HEK293 (cell line): ENCODE measurements around the gene ZMYND10.

Source experiments
- SCRT1 ChIP-seq: fragments of 450-650 bp; formaldehyde crosslinking; IDR thresholded peaks from 2 replicates; pipeline ENCODE4 v1.5.1; 2016; ENCODE audit warnings: missing biosample characterization, missing genetic modification characterization, borderline replicate concordance
- ZNF175 ChIP-seq: fragments of 450-650 bp; formaldehyde crosslinking; IDR thresholded peaks from 2 replicates; pipeline ENCODE4 v1.5.1; 2016; ENCODE audit warnings: missing biosample characterization, missing genetic modification characterization
- TF ChIP-seq, protein P1 (sequence below): fragments of 450-650 bp; formaldehyde crosslinking; IDR thresholded peaks from 2 replicates; pipeline ENCODE4 v1.5.1; 2016; ENCODE audit warnings: missing biosample characterization, missing genetic modification characterization

DNA sequence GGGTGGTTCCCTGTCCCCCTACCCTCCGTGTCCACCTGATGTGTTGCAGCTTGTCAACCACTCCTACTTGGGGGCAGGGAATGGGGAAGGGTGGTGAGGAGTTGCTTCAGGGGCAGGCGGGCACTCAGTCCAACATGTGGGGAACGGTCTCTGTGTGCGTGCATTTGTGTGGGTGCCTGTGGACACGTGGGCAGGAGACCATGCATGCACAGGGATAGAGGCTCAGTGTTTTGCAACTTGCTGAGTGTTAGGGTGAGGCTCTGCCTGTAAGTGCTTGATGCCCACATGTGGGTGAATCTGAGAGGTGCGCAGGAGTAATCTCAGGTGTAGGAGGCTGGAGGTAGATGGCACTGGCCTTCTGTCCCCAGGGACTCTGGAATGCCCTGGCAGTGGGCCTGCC lies 38.2 kb upstream of the ZMYND10 start:
- TF ChIP-seq, protein P1, sequence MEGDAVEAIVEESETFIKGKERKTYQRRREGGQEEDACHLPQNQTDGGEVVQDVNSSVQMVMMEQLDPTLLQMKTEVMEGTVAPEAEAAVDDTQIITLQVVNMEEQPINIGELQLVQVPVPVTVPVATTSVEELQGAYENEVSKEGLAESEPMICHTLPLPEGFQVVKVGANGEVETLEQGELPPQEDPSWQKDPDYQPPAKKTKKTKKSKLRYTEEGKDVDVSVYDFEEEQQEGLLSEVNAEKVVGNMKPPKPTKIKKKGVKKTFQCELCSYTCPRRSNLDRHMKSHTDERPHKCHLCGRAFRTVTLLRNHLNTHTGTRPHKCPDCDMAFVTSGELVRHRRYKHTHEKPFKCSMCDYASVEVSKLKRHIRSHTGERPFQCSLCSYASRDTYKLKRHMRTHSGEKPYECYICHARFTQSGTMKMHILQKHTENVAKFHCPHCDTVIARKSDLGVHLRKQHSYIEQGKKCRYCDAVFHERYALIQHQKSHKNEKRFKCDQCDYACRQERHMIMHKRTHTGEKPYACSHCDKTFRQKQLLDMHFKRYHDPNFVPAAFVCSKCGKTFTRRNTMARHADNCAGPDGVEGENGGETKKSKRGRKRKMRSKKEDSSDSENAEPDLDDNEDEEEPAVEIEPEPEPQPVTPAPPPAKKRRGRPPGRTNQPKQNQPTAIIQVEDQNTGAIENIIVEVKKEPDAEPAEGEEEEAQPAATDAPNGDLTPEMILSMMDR, result no peak
- no peak for TF ChIP-seq SCRT1 (tag by site-specific recombination)
- TF ChIP-seq ZNF175 (tag by site-specific recombination), result no peak
